Esophagus muscularis mucosa (tissue), 4 donors: ENCODE measurements around the gene RAMP1.

Source experiments
- CTCF ChIP-seq, 3 experiments: fragments of 200-600 bp in 2 of 3; fragments of 450-650 bp in 1 of 3; sonication (generic) in 2 of 3; IDR thresholded peaks; one replicate each; pipeline ENCODE4 v1.5.1; 2017 to 2019; ENCODE audit warnings: antibody characterized with exemption in 3 of 3, mild to moderate bottlenecking in 2 of 3, moderate library complexity in 1 of 3
- EP300 ChIP-seq: sonication (generic); formaldehyde crosslinking; IDR thresholded peaks from one replicate; pipeline ENCODE4 v1.6.1; 2017; ENCODE audit warnings: antibody characterized with exemption
- POLR2AphosphoS5 ChIP-seq, 2 donors: sonication (generic); formaldehyde crosslinking; IDR thresholded peaks; one replicate each; pipeline ENCODE4 v1.6.1; 2017; ENCODE audit warnings: antibody characterized with exemption in 2 of 2

GRCh38 chr2:237859082-237859433, 365 bp upstream of the RAMP1 start:
- no peak for TF ChIP-seq CTCF (IDR thresholded peaks at IDR 0.05)
- TF ChIP-seq EP300, result no peak
- no peak for TF ChIP-seq POLR2AphosphoS5 (IDR thresholded peaks at IDR 0.05)
